Measurements from ENCODE around the gene ABCB4.

ABCB4 gene

DNA sequence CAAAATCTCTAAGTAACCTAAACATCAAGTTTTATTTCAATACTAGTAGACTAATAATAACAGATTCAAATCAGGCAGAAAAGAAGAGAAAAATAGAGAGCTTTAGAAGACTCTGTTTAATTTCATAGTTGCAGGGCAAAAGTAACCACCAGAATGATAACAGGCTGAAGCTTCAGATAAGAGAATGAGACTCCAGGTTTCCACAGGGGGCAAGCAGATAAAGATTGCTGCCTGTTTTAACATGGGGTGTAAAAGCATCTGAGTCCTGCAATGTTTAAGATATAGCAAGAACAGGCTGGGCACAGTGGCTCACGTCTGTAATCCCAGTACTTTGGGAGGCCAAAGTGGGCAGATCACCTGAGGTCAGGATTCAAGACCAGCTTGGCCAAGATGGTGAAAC, 119.0 kb downstream of the ABCB4 start:
- no peak overlapping the region for H3K27ac ChIP-seq (ENCODE audit: low read depth, low read length)

DNA sequence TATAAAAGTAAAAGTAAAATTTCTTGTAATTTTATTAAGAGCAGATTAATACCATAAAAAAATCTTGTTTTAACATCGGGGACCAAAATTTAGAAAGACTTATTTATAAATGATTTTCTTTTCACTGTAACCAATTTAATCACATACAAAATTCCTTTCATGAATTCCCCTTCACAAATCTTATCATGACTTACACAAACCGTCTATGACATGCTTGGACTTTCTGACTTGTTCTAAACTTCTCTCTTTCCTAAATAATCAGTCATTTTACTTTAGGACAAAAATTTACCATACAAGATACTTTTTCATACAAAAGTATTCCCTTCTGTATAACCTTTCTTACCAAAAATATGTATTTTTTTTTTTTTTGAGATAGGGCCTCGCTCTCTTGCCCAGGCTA, 120.7 kb downstream of the ABCB4 start:
- no peaks in the 10 kb centered on the region for H3K79me2 ChIP-seq (ENCODE audit: control insufficient read depth, insufficient read depth, low read length, unreplicated experiment)
- H3K4me1 ChIP-seq (ENCODE audit: control insufficient read depth, insufficient read depth, low read length, unreplicated experiment) = no peaks in the 10 kb centered on the region
- H3K27ac ChIP-seq (ENCODE audit: low read depth, low read length) = no peak overlapping the region

More for the DNA sequence above, 119.0 kb downstream of the ABCB4 start:
- Histone ChIP-seq H3K36me3 (ENCODE audit: insufficient read depth, low read length) (peaks cover 52% of the 10 kb centered on the region), H3K27me3 (ENCODE audit: insufficient read depth, low read length) (no peaks in the 10 kb centered on the region), H2AFZ (ENCODE audit: low read length, unreplicated experiment) (no peak overlapping the region), H3K79me2 (ENCODE audit: control insufficient read depth, insufficient read depth, low read length, unreplicated experiment) (no peaks in the 10 kb centered on the region), H3K4me3 (ENCODE audit: low read depth, low read length) (no peak overlapping the region), H3K4me1 (ENCODE audit: control insufficient read depth, insufficient read depth, low read length, unreplicated experiment) (no peaks in the 10 kb centered on the region)

More for the DNA sequence above, 120.7 kb downstream of the ABCB4 start:
- Histone ChIP-seq H3K4me3 (ENCODE audit: low read depth, low read length) (no peak overlapping the region), H3K27me3 (ENCODE audit: insufficient read depth, low read length) (no peaks in the 10 kb centered on the region), H2AFZ (ENCODE audit: low read length, unreplicated experiment) (no peak overlapping the region), H3K36me3 (ENCODE audit: insufficient read depth, low read length) (peaks cover 65% of the 10 kb centered on the region)
